ENCODE data around the gene EYS. TPM values are rescaled to one million over a fixed set of nuclear protein-coding genes. Genes with fewer than 3 reads are reported as not detected.

Gene EYS
- total RNA-seq, 2 experiments from 2014 or later, result not detected

DNA sequence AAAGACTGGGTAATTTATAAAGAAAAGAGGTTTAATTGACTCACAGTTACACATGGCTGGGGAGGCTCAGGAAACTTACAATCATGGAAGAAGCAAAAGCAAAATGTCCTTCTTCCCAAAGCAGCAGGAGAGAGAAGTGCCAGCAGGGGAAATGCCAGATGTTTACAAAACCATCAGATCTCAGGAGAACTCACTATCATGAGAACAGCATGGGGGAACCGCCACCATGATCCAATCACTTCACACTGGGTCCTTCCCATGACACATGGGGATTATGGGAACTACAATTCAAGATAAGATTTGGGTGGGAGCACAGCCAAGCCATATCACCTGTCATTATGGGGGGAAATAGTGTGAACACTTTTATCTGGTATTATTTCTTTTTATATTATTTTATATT is 557.2 kb downstream of the EYS start:
- H3K27ac ChIP-seq (ENCODE audit: low read depth in 1 of 2, low read length in 2 of 2), result no peak overlapping the region
- Mint-ChIP-seq H3K27me3 (no peaks in the 10 kb centered on the region), H3K4me1 (ENCODE audit: low read depth) (no peaks in the 10 kb centered on the region), H3K4me3 (no peak overlapping the region), H3K27ac (no peak overlapping the region), H3K36me3 (ENCODE audit: low read depth) (no peaks in the 10 kb centered on the region), H3K9me3 (peaks cover 10% of the 10 kb centered on the region)
- peaks cover 0 to 7% of the 10 kb centered on the region in 2 experiments for H3K9me3 ChIP-seq (ENCODE audit: control insufficient read depth in 1 of 2, insufficient read depth in 1 of 2, low read length in 2 of 2)
- intact Hi-C loops (cut with DNase I, micrococcal nuclease), result no loop called here
- no peaks in the 10 kb centered on the region for H3K27me3 ChIP-seq (ENCODE audit: control insufficient read depth in 1 of 2, insufficient read depth in 2 of 2, low read length in 2 of 2)
- ATAC-seq (ENCODE audit: poor library complexity) (no peak), DNase-seq (no peak)
- no peaks in the 10 kb centered on the region for H3K36me3 ChIP-seq (ENCODE audit: insufficient read depth, low read length)
- ChIA-PET CTCF (no interaction called here), POLR2A (no interaction called here)
- H3K4me3 ChIP-seq (ENCODE audit: low read length), result no peak overlapping the region
- no peaks in the 10 kb centered on the region for H3K4me1 ChIP-seq (ENCODE audit: insufficient read depth, low read length)
- TF ChIP-seq, protein P1, sequence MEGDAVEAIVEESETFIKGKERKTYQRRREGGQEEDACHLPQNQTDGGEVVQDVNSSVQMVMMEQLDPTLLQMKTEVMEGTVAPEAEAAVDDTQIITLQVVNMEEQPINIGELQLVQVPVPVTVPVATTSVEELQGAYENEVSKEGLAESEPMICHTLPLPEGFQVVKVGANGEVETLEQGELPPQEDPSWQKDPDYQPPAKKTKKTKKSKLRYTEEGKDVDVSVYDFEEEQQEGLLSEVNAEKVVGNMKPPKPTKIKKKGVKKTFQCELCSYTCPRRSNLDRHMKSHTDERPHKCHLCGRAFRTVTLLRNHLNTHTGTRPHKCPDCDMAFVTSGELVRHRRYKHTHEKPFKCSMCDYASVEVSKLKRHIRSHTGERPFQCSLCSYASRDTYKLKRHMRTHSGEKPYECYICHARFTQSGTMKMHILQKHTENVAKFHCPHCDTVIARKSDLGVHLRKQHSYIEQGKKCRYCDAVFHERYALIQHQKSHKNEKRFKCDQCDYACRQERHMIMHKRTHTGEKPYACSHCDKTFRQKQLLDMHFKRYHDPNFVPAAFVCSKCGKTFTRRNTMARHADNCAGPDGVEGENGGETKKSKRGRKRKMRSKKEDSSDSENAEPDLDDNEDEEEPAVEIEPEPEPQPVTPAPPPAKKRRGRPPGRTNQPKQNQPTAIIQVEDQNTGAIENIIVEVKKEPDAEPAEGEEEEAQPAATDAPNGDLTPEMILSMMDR (IDR thresholded peaks at IDR 0.05), result no peak

DNA sequence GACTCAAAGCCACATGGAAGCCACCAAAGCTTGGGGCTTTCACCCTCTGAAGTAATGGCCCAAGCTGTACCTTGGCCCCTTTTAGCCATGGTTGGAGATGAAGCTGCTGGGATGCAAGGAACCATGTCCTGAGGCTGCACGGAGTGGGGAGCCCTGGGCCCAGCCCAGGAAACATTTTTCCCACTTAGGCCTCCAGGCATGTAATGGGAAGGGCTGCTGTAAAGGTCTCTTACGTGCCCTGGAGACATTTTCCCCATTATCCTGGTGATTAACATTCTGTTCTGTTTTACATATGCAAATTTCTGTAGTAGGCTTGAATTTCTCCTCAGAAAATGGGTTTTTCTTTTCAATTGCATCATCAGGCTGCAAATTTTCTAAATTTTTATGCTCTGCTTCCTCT is 558.2 kb downstream of the EYS start:
- Histone ChIP-seq H3K4me1 (ENCODE audit: insufficient read depth, low read length) (no peaks in the 10 kb centered on the region), H3K27me3 (ENCODE audit: control insufficient read depth in 1 of 2, insufficient read depth in 2 of 2, low read length in 2 of 2) (no peaks in the 10 kb centered on the region), H3K27ac (ENCODE audit: low read depth in 1 of 2, low read length in 2 of 2) (no peak overlapping the region), H3K4me3 (ENCODE audit: low read length) (no peak overlapping the region), H3K36me3 (ENCODE audit: insufficient read depth, low read length) (no peaks in the 10 kb centered on the region), H3K9me3 (ENCODE audit: control insufficient read depth in 1 of 2, insufficient read depth in 1 of 2, low read length in 2 of 2) (peaks cover 0 to 7% of the 10 kb centered on the region in 2 experiments)
- DNase-seq, result no peak
- ChIA-PET POLR2A (no interaction called here), CTCF (no interaction called here)
- H3K27me3 Mint-ChIP-seq, result no peaks in the 10 kb centered on the region
- TF ChIP-seq, protein P1 (IDR thresholded peaks at IDR 0.05), result no peak
- no peak for ATAC-seq (ENCODE audit: poor library complexity)
- no peak overlapping the region for H3K27ac Mint-ChIP-seq
- no peak overlapping the region for H3K4me3 Mint-ChIP-seq
- intact Hi-C loops (cut with DNase I, micrococcal nuclease), result no loop called here
- no peaks in the 10 kb centered on the region for H3K4me1 Mint-ChIP-seq (ENCODE audit: low read depth)
- peaks cover 14% of the 10 kb centered on the region for H3K9me3 Mint-ChIP-seq
- H3K36me3 Mint-ChIP-seq (ENCODE audit: low read depth), result no peaks in the 10 kb centered on the region

DNA sequence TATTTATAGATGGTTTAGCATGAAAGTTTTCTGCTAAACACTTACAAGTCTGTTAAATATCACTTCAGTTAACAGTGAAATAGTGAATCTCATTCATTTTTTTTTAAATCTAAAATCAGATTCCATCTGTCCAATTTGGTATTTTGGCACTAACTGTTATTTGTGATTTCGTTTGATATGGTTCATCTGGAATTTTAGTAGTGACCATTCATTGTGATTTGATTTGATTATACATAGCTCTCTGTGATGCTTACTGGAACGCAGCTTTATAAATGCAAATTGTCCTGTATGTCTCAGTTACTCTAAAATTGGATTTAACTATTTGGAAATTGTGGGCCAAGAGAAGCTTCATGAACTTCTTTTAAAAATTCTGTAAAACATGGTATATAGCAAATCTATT is 571.5 kb downstream of the EYS start:
- Histone ChIP-seq H3K27me3 (ENCODE audit: control insufficient read depth in 1 of 2, insufficient read depth in 2 of 2, low read length in 2 of 2) (no peaks in the 10 kb centered on the region), H3K9me3 (ENCODE audit: control insufficient read depth in 1 of 2, insufficient read depth in 1 of 2, low read length in 2 of 2) (peaks cover 0 to 3% of the 10 kb centered on the region in 2 experiments), H3K4me1 (ENCODE audit: insufficient read depth, low read length) (no peaks in the 10 kb centered on the region), H3K27ac (ENCODE audit: low read depth in 1 of 2, low read length in 2 of 2) (no peak overlapping the region), H3K4me3 (ENCODE audit: low read length) (no peak overlapping the region), H3K36me3 (ENCODE audit: insufficient read depth, low read length) (no peaks in the 10 kb centered on the region)
- Mint-ChIP-seq H3K36me3 (ENCODE audit: low read depth) (no peaks in the 10 kb centered on the region), H3K4me1 (ENCODE audit: low read depth) (no peaks in the 10 kb centered on the region), H3K9me3 (peaks cover 16% of the 10 kb centered on the region), H3K27ac (no peak overlapping the region), H3K4me3 (no peak overlapping the region), H3K27me3 (no peaks in the 10 kb centered on the region)
- CTCF ChIA-PET, result no interaction called here
- intact Hi-C loops (cut with DNase I, micrococcal nuclease), result no loop called here
- DNase-seq (no peak), ATAC-seq (ENCODE audit: poor library complexity) (no peak)
- POLR2A ChIA-PET, result no interaction called here
- TF ChIP-seq, protein P1 (IDR thresholded peaks at IDR 0.05), result no peak
